Activated naive CD4-positive, alpha-beta T cell treated with anti-CD3 and anti-CD28 coated beads for 36 hours (primary cell): ENCODE results near the gene WDR20. TPM values are rescaled to one million over a fixed set of nuclear protein-coding genes. Genes with fewer than 3 reads are reported as not detected.
"Not testable (repeated sequence)": the region's sequence is repeated elsewhere in the genome, so short reads cannot be mapped to it uniquely, and the experiment has no call there.

ENCODE experiments used
- CTCF ChIA-PET: fragments of 350-600 bp; sonication (Branson Sonifier 250); formaldehyde crosslinking; loops from one replicate; lab custom pipeline; 2021; ENCODE audit warnings: antibody characterized with exemption; lab: Charles Lee
- DNase-seq: peaks from one replicate; pipeline ENCODE4 v3.0.0-alpha.2; 2020
- H3K27ac Mint-ChIP-seq: one replicate; pipeline ENCODE4 v1.8.0; 2021; ENCODE audit warnings: mild to moderate bottlenecking, mixed read lengths
- H3K27me3 Mint-ChIP-seq: one replicate; pipeline ENCODE4 v1.8.0; 2021; ENCODE audit warnings: low read depth, mixed read lengths
- H3K36me3 Mint-ChIP-seq: one replicate; pipeline ENCODE4 v1.8.0; 2021; ENCODE audit warnings: low read depth, mixed read lengths
- H3K4me1 Mint-ChIP-seq: one replicate; pipeline ENCODE4 v1.8.0; 2021; ENCODE audit warnings: low read depth, mixed read lengths
- H3K4me3 Mint-ChIP-seq: one replicate; pipeline ENCODE4 v1.8.0; 2021; ENCODE audit warnings: mild to moderate bottlenecking, moderate library complexity, mixed read lengths
- H3K9me3 Mint-ChIP-seq: one replicate; pipeline ENCODE4 v1.8.0; 2021; ENCODE audit warnings: mixed read lengths
- intact Hi-C: fragments of 100-400 bp; cut with micrococcal nuclease; formaldehyde crosslinking; loops from one replicate; pipeline ENCODE4 v1.15.1; 2023
- total RNA-seq, 2 experiments: library from RNA; stranded (reverse); gene quantifications; one replicate each; pipeline ENCODE4 v1.2.3, GENCODE V29; 2021

The WDR20 gene
- total RNA-seq, 2 experiments from 2014 or later: 20.5 to 21.4 TPM

DNA sequence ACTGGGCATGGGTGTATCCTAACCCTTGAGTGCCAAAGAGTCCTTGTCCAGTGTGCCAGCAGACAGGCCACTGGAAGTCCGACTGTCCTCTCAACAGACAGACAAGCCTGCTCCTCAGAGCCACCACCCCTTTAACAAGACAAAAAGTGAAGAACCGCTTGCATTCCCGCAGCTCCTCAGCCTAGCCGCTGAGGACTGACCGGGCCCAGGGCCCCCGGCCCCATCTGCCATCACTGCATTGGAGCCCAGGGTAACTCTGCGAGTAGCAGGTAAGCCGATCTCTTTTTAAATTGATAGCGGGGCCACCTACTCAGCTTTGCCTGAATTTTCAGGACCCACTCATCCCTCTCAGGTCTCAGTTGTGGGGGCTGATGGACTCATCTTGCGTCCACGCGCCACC lies 96.3 kb downstream of the WDR20 start:
- no peak for DNase-seq
- Mint-ChIP-seq H3K27me3 (no peaks in the 10 kb centered on the region), H3K36me3 (no peaks in the 10 kb centered on the region), H3K9me3 (no peaks in the 10 kb centered on the region), H3K27ac (no peak overlapping the region), H3K4me1 (no peaks in the 10 kb centered on the region), H3K4me3 (no peak overlapping the region)
- intact Hi-C loops: loop anchor here (5.0 kb wide), 1 partner anchor 281 kb away; no protein-coding TSS in a partner anchor
- CTCF ChIA-PET: interaction anchor here (0.6 to 1.6 kb wide), 6 partner anchors 21 to 944 kb away, joined by 3 to 5 read pairs (median 3); no protein-coding TSS in a partner anchor

DNA sequence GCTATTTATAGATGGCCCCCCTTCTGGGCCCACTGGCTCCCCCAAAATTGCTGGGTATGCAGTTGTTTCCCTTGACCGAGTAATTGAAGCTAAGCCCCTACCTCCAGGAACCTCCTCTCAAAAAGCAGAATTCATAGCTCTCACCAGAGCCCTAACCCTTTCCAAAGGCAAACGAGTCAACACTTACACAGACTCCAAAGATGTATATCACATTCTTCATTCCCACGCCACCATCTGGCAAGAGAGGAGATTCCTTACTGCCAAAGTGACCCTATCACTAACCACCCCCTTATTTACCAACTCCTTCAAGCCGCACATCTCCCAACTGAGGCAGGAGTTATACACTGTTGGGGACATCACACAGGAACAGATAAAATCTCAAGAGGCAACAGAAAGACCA lies 98.4 kb downstream of the WDR20 start:
- Mint-ChIP-seq H3K4me1 (no peaks in the 10 kb centered on the region), H3K27ac (no peak overlapping the region), H3K9me3 (no peaks in the 10 kb centered on the region), H3K4me3 (no peak overlapping the region), H3K36me3 (no peaks in the 10 kb centered on the region), H3K27me3 (no peaks in the 10 kb centered on the region)
- CTCF ChIA-PET: interaction anchor here (1.0 kb wide), 1 partner anchor 351 kb away, joined by 3 read pairs; no protein-coding TSS in a partner anchor
- intact Hi-C loops: loop anchor here (5.0 kb wide), 1 partner anchor 279 kb away; no protein-coding TSS in a partner anchor
- no peak for DNase-seq

DNA sequence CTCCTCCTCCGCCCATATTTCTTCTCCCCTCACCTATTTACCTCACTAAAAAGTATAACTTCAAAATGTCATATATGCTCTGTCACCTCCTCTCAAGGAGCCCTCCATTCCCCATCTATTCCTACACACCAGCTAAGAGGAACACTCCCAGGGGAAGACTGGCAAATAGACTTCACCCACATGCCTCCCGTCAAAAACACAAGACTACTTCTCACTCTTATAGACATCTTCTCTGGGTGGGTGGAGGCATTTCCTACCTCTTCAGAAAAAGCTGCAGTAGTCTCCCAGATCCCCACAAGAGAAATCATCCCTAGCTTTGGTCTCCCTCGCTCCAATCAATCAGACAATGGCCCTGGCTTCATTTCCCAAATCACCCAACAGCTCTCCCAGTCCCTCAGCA lies 99.1 kb downstream of the WDR20 start:
- no peaks in the 10 kb centered on the region for H3K36me3 Mint-ChIP-seq
- H3K27ac Mint-ChIP-seq: no peak overlapping the region
- no peak for DNase-seq
- CTCF ChIA-PET: interaction anchor here (0.9 to 1.0 kb wide), 2 partner anchors 75 to 352 kb away, joined by 3 read pairs; no protein-coding TSS in a partner anchor
- H3K4me3 Mint-ChIP-seq: no peak overlapping the region
- H3K9me3 Mint-ChIP-seq: no peaks in the 10 kb centered on the region
- H3K27me3 Mint-ChIP-seq: no peaks in the 10 kb centered on the region
- no peaks in the 10 kb centered on the region for H3K4me1 Mint-ChIP-seq
- intact Hi-C loops: loop anchor here (5.0 kb wide), 1 partner anchor 279 kb away; no protein-coding TSS in a partner anchor

DNA sequence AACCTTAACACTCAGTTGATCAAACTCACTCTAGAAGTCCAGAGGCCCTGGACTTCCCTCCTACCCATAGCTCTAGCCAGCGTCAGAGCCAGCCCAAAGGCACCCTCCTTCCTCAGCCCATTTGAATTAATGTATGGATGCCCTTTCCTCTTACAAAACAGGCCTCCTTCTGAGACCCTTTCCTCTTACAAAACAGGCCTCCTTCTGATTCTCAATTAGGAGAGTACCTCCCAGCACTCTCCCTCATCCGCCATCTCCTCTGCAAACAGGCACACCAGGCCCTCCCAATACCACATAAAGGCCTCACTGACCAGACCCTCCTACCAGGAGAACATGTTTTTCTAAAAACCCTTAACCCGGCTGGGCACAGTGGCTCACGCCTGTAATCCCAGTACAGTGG lies 99.5 kb downstream of the WDR20 start:
- Mint-ChIP-seq H3K4me3 (no peak overlapping the region), H3K9me3 (no peaks in the 10 kb centered on the region), H3K27me3 (no peaks in the 10 kb centered on the region), H3K4me1 (no peaks in the 10 kb centered on the region), H3K27ac (no peak overlapping the region), H3K36me3 (no peaks in the 10 kb centered on the region)
- CTCF ChIA-PET: interaction anchor here (0.9 kb wide), 1 partner anchor 75 kb away, joined by 3 read pairs; no protein-coding TSS in a partner anchor
- intact Hi-C loops: loop anchor here (5.0 kb wide), 1 partner anchor 278 kb away; no protein-coding TSS in a partner anchor
- no peak for DNase-seq

DNA sequence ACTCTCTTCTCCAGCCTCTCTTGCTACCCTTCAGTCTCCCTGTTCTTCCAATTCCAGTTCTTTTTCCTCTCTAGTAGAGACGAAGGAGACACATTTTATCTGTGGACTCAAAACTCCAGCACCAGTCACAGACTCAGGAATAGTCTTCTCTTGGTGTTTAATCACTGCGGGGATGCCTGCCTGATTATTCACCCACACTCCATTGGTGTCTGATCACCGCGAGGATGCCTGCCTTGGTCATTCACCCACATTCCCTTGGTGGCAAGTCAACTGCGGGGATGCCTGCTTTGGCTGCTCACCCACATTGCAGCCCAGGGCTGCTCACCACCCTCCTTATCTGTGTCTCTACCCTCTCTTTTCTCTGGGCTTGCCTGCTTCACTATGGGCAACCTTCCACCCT lies 100.8 kb downstream of the WDR20 start:
- H3K4me3 Mint-ChIP-seq, H3K36me3 Mint-ChIP-seq: not testable (repeated sequence)

DNA sequence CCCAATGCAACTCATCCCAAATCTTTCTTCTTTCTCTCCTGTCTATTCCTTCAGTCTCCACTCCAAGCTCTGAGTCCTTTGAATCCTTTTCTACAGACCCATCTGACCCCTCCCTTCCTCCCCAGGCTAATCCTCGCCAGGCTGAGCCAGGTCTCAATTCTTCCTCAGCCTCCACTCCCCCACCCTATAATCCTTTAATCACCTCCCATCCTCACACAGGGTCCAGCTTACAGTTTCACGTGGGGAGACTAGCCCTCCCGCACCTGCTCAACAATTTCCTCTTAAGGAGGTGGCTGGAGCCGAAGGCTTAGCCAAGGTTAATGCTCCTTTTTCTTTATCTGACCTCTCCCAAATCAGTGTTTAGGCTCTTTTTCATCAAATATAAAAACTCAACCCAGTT lies 101.5 kb downstream of the WDR20 start:
- no peak overlapping the region for H3K27ac Mint-ChIP-seq
- H3K36me3 Mint-ChIP-seq: no peaks in the 10 kb centered on the region
- H3K4me1 Mint-ChIP-seq: no peaks in the 10 kb centered on the region
- DNase-seq: no peak
- intact Hi-C loops: no loop called here
- CTCF ChIA-PET: no interaction called here
- H3K9me3 Mint-ChIP-seq: no peaks in the 10 kb centered on the region
- H3K27me3 Mint-ChIP-seq: no peaks in the 10 kb centered on the region
- no peak overlapping the region for H3K4me3 Mint-ChIP-seq

More for the DNA sequence above, 100.8 kb downstream of the WDR20 start:
- DNase-seq, H3K9me3 Mint-ChIP-seq, H3K27me3 Mint-ChIP-seq, H3K27ac Mint-ChIP-seq, H3K4me1 Mint-ChIP-seq, intact Hi-C loops: not testable (repeated sequence)
- CTCF ChIA-PET: interaction anchor here (0.7 kb wide), 1 partner anchor 121 kb away, joined by 6 read pairs; no protein-coding TSS in a partner anchor

DNA sequence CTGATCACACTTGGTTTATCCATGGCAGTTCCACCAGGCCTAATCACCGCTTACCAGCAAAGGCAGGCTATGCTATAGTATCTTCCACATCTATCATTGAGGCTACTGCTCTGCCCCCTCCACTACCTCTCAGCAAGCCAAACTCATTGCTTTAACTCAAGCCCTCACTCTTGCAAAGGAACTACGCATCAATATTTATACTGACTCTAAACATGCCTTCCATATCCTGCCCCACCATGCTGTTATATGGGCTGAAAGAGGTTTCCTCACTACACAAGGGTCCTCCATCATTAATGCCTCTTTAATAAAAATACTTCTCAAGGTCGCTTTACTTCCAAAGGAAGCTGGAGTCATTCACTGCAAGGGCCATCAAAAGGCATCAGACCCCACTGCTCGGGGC lies 104.1 kb downstream of the WDR20 start:
- H3K4me1 Mint-ChIP-seq, H3K36me3 Mint-ChIP-seq, H3K4me3 Mint-ChIP-seq, H3K27me3 Mint-ChIP-seq, intact Hi-C loops, DNase-seq, H3K9me3 Mint-ChIP-seq, H3K27ac Mint-ChIP-seq, CTCF ChIA-PET: not testable (repeated sequence)

DNA sequence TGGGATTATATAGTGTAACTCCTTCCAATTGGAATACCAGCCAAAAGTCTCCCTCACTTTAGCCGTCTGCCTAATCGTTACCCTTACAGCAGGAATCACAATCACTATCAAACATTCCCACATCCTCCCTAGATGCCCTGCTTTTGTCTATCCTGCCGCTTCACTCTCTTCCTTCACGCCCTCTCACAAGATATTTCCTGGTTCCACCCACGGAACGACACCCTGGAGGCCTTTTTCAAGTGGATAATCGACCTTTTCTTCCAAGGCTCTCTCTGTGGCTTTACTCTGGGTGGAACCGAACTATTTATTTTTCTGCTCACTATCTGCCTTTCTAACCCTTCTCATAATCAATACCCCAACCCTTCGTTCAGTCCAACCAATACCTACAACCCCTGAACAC lies 106.4 kb downstream of the WDR20 start:
- H3K36me3 Mint-ChIP-seq: no peaks in the 10 kb centered on the region
- H3K27ac Mint-ChIP-seq: no peak overlapping the region
- no peaks in the 10 kb centered on the region for H3K9me3 Mint-ChIP-seq
- H3K4me3 Mint-ChIP-seq: no peak overlapping the region
- no peaks in the 10 kb centered on the region for H3K27me3 Mint-ChIP-seq
- DNase-seq: no peak
- CTCF ChIA-PET: no interaction called here
- intact Hi-C loops: no loop called here
- H3K4me1 Mint-ChIP-seq: no peaks in the 10 kb centered on the region

DNA sequence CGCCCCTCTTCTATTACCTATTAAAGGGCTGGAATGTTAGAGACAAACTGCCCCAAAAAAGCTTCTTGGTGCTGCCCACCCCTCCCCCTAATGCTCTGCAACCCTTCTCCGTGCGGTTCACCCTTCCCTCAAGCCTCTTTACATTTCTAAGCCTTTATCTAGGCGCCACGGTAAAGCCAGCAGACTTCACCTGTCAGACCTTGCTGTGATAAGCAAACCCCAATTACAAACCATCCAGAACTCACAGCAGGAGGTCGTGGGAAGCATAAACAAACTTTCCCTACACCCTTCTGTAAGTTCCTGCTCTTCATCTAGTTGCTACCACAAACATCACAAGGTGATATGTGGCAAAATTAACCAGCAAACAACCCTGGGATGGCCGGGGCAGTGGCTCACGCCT lies 108.4 kb downstream of the WDR20 start:
- H3K36me3 Mint-ChIP-seq: no peaks in the 10 kb centered on the region
- intact Hi-C loops: no loop called here
- H3K27me3 Mint-ChIP-seq: no peaks in the 10 kb centered on the region
- H3K4me1 Mint-ChIP-seq: no peaks in the 10 kb centered on the region
- no peaks in the 10 kb centered on the region for H3K9me3 Mint-ChIP-seq
- no peak overlapping the region for H3K27ac Mint-ChIP-seq
- CTCF ChIA-PET: interaction anchor here (0.5 kb wide), 1 partner anchor 109 kb away, joined by 4 read pairs; no protein-coding TSS in a partner anchor
- no peak for DNase-seq
- no peak overlapping the region for H3K4me3 Mint-ChIP-seq

DNA sequence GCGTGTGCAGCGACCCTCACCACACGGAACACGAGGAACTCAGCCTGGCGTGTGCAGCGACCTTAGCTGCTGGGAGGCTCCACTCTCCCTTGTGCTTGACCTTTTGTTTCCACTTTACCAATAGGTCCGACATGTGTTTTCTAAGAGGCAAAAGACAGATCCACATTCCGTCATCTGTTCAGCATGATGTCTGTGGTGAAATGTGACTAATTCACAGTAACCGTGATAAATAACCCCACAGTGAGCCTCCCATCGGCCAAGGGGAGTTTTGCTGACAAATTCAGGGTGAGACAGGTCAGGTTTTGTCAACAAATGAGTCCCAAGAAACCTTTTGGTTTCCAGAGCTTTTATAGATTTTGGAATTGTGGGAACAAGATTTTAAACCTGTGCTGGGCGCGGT lies 109.3 kb downstream of the WDR20 start:
- H3K27ac Mint-ChIP-seq: no peak overlapping the region
- H3K4me3 Mint-ChIP-seq: no peak overlapping the region
- no peaks in the 10 kb centered on the region for H3K36me3 Mint-ChIP-seq
- no peaks in the 10 kb centered on the region for H3K27me3 Mint-ChIP-seq
- intact Hi-C loops: no loop called here
- CTCF ChIA-PET: no interaction called here
- no peaks in the 10 kb centered on the region for H3K9me3 Mint-ChIP-seq
- no peak for DNase-seq
- H3K4me1 Mint-ChIP-seq: no peaks in the 10 kb centered on the region

DNA sequence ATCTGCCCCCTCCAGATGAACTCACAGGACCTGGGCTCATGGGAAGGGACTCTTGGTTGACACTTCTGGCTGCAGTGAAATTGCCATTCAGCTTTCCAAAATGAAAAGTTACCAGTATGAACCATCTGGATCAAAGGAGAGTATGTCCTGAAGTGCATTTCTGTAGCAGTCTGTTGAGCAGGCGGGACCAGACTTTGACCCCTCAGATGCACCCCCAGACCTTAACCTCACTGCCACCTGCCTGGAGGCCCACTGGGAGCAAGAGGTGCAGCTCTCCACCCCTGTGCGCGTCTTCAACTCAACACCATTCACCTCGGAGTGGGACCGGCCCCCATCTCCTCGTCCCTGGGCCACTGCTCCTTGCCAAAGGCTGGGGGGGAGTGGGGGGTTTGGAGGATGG lies 110.3 kb downstream of the WDR20 start:
- Mint-ChIP-seq H3K27me3 (no peaks in the 10 kb centered on the region), H3K4me3 (no peak overlapping the region), H3K36me3 (no peaks in the 10 kb centered on the region), H3K27ac (no peak overlapping the region), H3K4me1 (no peaks in the 10 kb centered on the region), H3K9me3 (no peaks in the 10 kb centered on the region)
- intact Hi-C loops: no loop called here
- CTCF ChIA-PET: no interaction called here
- no peak for DNase-seq

DNA sequence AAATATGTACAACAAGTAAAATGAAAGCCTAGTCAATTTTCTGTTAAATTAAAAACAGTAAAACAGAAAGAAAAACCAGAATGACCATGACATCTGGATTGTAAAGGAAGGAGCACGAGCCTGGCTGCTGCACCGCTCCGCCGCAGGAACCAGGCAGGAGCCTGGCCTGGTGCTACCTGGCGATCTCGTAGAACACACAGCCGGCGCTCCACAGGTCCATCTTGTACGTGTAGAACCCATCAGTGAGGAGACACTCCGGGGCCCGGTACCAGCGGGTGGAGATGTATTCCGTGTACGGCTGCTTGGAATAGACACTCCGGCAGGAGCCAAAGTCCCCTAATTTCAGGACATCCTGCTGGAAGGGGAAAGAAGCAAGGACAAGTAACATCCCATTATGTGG lies 110.9 kb downstream of the WDR20 start:
- no peak overlapping the region for H3K4me3 Mint-ChIP-seq
- CTCF ChIA-PET: no interaction called here
- intact Hi-C loops: no loop called here
- H3K36me3 Mint-ChIP-seq: no peaks in the 10 kb centered on the region
- no peak overlapping the region for H3K27ac Mint-ChIP-seq
- H3K27me3 Mint-ChIP-seq: no peaks in the 10 kb centered on the region
- H3K9me3 Mint-ChIP-seq: no peaks in the 10 kb centered on the region
- no peaks in the 10 kb centered on the region for H3K4me1 Mint-ChIP-seq
- DNase-seq: no peak

DNA sequence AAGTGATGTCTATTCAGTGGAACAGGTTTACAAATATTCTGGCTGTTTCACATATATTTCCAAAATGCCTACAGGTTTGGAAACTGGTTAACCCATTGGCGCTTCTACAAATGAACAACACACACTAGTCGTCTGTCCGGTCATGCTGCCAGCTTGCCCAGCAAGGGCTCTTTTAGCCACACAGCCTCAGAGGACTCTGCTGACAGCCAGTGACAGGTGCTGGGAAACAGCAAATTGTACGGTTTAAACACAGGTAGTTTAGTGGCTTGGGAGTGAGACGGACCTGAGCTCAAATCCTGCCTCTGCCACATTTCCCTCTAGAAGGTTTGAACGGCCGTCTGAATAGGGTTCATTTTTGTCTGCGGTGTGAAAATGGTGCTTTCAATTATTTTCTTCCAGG lies 111.5 kb downstream of the WDR20 start:
- Mint-ChIP-seq H3K4me1 (no peaks in the 10 kb centered on the region), H3K27me3 (no peaks in the 10 kb centered on the region)

More for the DNA sequence above, 111.5 kb downstream of the WDR20 start:
- intact Hi-C loops: no loop called here
- no peak for DNase-seq
- H3K36me3 Mint-ChIP-seq: no peaks in the 10 kb centered on the region
- no peak overlapping the region for H3K4me3 Mint-ChIP-seq
- no peak overlapping the region for H3K27ac Mint-ChIP-seq
- CTCF ChIA-PET: no interaction called here
- no peaks in the 10 kb centered on the region for H3K9me3 Mint-ChIP-seq
